SK-N-SH (cell line): Measurements from ENCODE around the gene OR6V1.

ENCODE experiments used
- POLR2AphosphoS5 ChIP-seq: IDR thresholded peaks from 2 replicates; pipeline ENCODE4 v1.6.1; 2012; ENCODE audit warnings: low read depth, low read length
- RFX5 ChIP-seq: IDR thresholded peaks from 2 replicates; pipeline ENCODE4 v1.6.1; 2012; ENCODE audit warnings: mild to moderate bottlenecking, improper control_type of control experiment, low read length

- TF ChIP-seq RFX5, result no peak
- TF ChIP-seq POLR2AphosphoS5, result no peak
Observed at GRCh38 chr7:143015084-143015483, 37.1 kb upstream of the OR6V1 start.
